Measurements from ENCODE around the gene SUPT5H.
"Not testable (repeated sequence)": the region's sequence is repeated elsewhere in the genome, so short reads cannot be mapped to it uniquely, and the experiment has no call there.

The SUPT5H gene

DNA sequence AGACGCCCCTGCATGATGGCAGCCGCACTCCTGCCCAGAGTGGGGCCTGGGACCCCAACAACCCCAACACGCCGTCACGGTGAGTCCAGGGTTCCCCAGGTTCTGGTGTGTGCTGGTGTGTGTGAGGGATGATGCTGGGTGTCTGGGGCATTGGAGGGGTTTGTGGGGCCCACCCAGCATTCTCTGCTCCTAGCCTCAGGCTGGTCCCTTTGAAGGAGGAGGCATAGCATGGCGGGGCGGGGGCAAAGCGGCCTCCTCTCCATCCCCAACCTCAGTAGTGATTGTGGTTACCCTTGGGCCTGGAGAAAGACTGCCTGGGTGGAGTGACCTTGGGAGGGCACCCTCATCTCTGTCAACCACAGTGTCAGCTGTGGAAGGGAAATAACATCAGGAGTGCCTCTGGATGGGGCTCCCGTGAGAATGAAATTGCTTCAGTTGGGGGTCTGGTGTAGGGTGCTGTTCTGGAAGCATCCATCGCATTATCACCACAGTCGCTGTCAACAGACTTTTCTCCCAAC is 28.1 kb downstream of the SUPT5H start:
- Mint-ChIP-seq H3K36me3 (ENCODE audit: low read depth) (peaks cover 65% of the 10 kb centered on the region), H3K27me3 (ENCODE audit: low read depth, poor library complexity) (peaks cover 4% of the 10 kb centered on the region), H3K4me3 (no peak overlapping the region), H3K27ac (no peak overlapping the region), H3K9me3 (no peaks in the 10 kb centered on the region), H3K4me1 (no peaks in the 10 kb centered on the region)
- TF ChIP-seq, protein P1, sequence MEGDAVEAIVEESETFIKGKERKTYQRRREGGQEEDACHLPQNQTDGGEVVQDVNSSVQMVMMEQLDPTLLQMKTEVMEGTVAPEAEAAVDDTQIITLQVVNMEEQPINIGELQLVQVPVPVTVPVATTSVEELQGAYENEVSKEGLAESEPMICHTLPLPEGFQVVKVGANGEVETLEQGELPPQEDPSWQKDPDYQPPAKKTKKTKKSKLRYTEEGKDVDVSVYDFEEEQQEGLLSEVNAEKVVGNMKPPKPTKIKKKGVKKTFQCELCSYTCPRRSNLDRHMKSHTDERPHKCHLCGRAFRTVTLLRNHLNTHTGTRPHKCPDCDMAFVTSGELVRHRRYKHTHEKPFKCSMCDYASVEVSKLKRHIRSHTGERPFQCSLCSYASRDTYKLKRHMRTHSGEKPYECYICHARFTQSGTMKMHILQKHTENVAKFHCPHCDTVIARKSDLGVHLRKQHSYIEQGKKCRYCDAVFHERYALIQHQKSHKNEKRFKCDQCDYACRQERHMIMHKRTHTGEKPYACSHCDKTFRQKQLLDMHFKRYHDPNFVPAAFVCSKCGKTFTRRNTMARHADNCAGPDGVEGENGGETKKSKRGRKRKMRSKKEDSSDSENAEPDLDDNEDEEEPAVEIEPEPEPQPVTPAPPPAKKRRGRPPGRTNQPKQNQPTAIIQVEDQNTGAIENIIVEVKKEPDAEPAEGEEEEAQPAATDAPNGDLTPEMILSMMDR (IDR thresholded peaks at IDR 0.05): no peak
- DNase-seq: no peak

DNA sequence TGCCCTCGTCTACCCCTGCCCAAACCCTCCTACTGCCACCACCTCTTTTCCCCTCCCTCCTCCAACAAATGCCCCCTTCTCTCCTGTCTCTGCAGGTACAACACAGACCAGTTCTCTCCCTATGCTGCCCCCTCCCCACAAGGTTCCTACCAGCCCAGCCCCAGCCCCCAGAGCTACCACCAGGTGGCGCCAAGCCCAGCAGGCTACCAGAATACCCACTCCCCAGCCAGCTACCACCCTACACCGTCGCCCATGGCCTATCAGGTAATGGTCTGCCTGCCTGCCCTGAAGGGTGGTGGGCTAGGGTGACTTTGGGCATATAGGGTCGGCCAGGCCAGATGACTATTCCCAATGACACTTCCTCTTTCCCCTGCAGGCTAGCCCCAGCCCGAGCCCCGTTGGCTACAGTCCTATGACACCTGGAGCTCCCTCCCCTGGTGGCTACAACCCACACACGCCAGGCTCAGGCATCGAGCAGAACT is 28.8 kb downstream of the SUPT5H start:
- DNase-seq: peak; percentile 91
- Mint-ChIP-seq H3K36me3 (ENCODE audit: low read depth) (peaks cover 58% of the 10 kb centered on the region), H3K27ac (no peak overlapping the region), H3K4me3 (no peak overlapping the region), H3K27me3 (ENCODE audit: low read depth, poor library complexity) (peaks cover 4% of the 10 kb centered on the region), H3K4me1 (no peaks in the 10 kb centered on the region), H3K9me3 (no peaks in the 10 kb centered on the region)
- TF ChIP-seq, protein P1 (IDR thresholded peaks at IDR 0.05): peak; percentile 73

DNA sequence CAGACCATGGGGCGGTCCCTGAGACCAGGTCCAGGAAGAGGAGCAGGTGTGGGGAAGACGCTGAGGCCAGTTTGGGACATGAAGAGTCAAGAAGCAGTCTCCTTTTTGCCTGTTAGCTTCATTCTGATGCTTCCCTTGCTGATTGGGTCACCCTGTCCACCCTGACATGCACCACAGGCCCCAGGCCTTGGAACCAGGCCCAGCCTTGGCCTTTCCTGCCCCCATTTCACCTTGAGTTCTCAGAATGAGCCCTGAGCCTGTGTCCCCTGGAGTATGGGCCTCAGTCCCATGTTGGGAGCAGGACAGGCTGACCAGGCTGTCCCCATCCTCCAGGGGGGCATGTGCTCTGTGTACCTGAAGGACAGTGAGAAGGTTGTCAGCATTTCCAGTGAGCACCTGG is 30.4 kb downstream of the SUPT5H start:
- Mint-ChIP-seq H3K9me3 (no peaks in the 10 kb centered on the region), H3K27ac (no peak overlapping the region)

DNA sequence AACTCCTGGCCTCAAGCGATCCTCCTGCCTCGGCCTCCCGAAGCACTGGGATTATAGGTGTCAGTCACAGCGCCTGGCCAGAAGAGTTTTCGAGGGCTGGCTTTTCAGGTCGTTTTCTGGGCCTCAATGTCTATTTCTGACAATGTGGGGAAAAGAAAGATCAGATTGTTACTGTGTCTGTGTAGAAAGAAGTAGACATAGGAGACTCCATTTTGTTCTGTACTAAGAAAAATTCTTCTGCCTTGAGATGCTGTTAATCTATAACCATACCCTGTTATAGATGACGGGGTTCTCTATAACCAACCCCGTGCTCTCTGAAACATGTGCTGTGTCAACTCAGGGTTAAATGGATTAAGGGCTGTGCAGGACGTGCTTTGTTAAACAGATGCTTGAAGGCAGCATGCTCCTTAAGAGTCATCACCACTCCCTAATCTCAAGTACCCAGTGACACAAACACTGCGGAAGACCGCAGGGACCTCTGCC is 34.0 kb downstream of the SUPT5H start:
- not testable (repeated sequence) for H3K27me3 Mint-ChIP-seq (ENCODE audit: low read depth, poor library complexity); DNase-seq; H3K9me3 Mint-ChIP-seq
- peak overlapping the region; percentile 96 for H3K4me3 Mint-ChIP-seq
- H3K36me3 Mint-ChIP-seq (ENCODE audit: low read depth): peaks cover 35% of the 10 kb centered on the region
- H3K4me1 Mint-ChIP-seq: peaks cover 36% of the 10 kb centered on the region
- H3K27ac Mint-ChIP-seq: peak overlapping the region; percentile 73

More for the DNA sequence above, 30.4 kb downstream of the SUPT5H start:
- H3K27me3 Mint-ChIP-seq (ENCODE audit: low read depth, poor library complexity): peaks cover 4% of the 10 kb centered on the region
- H3K4me3 Mint-ChIP-seq: no peak overlapping the region
- no peak for DNase-seq
- TF ChIP-seq, protein P1 (IDR thresholded peaks at IDR 0.05): no peak
- H3K4me1 Mint-ChIP-seq: peaks cover 13% of the 10 kb centered on the region
- peaks cover 43% of the 10 kb centered on the region for H3K36me3 Mint-ChIP-seq (ENCODE audit: low read depth)

DNA sequence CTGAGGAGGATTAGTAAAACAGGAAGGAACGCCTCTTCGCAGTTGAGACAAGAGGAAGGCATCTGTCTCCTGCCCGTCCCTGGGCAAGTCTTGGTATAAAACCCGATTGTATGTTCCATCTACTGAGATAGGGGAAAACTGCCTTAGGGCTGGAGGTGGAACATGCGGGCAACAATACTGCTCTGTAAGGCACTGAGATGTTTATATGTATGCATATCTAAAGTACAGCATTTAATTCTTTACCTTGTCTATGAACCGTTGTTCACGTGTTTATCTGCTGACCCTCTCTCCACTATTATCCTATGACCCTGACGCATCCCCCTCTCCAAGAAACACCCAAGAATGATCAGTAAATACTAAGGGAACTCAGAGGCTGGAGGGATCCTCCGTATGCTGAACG is 34.5 kb downstream of the SUPT5H start:
- H3K4me1 Mint-ChIP-seq: peaks cover 36% of the 10 kb centered on the region
- DNase-seq: no peak
- peak overlapping the region; percentile 96 for H3K4me3 Mint-ChIP-seq
- TF ChIP-seq, protein P1 (IDR thresholded peaks at IDR 0.05): no peak
- H3K36me3 Mint-ChIP-seq (ENCODE audit: low read depth): peaks cover 29% of the 10 kb centered on the region
- H3K27ac Mint-ChIP-seq: peak overlapping the region; percentile 73
- H3K9me3 Mint-ChIP-seq: no peaks in the 10 kb centered on the region
- peaks cover 7% of the 10 kb centered on the region for H3K27me3 Mint-ChIP-seq (ENCODE audit: low read depth, poor library complexity)

DNA sequence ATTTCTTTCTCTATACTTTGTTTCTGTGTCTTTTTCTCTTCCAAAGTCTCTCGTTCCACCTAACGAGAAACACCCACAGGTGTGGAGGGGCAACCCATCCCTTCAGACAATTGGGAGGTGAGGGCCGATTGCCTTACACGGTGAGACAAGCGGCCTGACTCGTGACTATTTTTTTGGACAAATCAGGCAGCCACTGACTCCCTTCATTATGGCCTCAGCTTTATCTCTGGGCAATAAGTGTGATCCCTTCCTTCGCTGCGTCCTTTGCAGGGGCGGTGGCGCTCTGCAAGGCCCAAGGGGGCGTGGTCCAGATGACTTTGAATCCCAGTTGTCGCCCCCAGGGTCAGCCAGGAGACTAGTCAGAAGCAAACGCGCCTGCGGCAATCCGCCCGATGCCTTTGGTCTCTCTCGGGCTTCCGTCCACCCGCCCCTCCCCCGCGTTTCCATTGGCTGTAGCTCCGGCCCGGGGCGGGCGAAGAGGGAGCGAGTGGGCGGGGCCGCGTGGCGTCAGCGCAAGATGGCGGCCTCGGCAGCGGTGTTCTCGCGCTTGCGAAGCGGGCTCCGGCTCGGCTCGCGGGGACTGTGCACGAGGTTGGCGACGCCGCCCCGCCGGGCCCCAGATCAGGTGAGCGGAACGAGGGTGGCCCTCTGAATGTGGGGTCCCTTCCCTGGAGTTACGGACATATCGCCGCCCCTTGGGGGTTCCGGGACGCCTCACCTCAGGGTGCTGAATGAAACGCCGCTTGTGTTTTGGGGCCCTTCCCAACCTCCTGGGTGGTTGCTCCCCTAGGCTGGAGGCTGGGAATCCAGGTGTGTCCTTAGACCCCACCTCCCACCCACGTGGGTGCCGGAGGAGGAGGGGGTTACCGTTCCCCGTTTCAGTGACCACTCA is 35.2 kb downstream of the SUPT5H start, which contains the start of gene TIMM50:
TSS of gene TIMM50 (plus strand) at position 502 of the 892 bp plus-strand sequence. CDS start at position 518, 16 bp downstream.
- Mint-ChIP-seq H3K27ac (peak within 1 kb of the TSS; percentile 96), H3K4me3 (peak within 1 kb of the TSS; percentile 96), H3K4me1 (peaks cover 36% of the 10 kb centered on the region), H3K9me3 (no peaks in the 10 kb centered on the region), H3K36me3 (ENCODE audit: low read depth) (peaks cover 29% of the 10 kb centered on the region), H3K27me3 (ENCODE audit: low read depth, poor library complexity) (peaks cover 7% of the 10 kb centered on the region)
- TF ChIP-seq, protein P1 (IDR thresholded peaks at IDR 0.05): no peak
- DNase-seq: peak; percentile 100

All from nephron progenitor cell (in vitro differentiated cells).